ENCODE measurements around the gene SPDYE17.
"Not testable (repeated sequence)": the region's sequence is repeated elsewhere in the genome, so short reads cannot be mapped to it uniquely, and the experiment has no call there.

DNA sequence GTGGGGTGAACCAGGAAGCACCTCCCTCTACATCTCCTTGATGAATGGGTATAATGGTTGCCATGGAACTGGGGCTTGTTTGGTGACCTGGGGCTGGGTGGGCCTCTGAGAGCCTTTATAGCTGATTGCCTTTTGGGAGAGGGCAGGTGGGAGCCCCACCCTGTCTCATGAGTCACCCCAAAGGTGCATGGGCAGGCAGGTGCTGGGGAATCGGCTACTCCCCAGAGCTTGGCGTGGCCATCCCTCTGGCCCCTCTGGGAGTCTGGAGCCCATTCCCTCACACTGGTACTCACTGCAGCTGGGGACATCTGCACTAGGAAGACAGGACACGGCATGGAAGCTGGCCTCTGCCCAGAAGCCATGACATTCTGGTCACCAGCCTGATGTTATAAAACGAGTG, 30.4 kb upstream of the SPDYE17 start, which contains the start of gene SPDYE18:
- TF ChIP-seq, protein P1, sequence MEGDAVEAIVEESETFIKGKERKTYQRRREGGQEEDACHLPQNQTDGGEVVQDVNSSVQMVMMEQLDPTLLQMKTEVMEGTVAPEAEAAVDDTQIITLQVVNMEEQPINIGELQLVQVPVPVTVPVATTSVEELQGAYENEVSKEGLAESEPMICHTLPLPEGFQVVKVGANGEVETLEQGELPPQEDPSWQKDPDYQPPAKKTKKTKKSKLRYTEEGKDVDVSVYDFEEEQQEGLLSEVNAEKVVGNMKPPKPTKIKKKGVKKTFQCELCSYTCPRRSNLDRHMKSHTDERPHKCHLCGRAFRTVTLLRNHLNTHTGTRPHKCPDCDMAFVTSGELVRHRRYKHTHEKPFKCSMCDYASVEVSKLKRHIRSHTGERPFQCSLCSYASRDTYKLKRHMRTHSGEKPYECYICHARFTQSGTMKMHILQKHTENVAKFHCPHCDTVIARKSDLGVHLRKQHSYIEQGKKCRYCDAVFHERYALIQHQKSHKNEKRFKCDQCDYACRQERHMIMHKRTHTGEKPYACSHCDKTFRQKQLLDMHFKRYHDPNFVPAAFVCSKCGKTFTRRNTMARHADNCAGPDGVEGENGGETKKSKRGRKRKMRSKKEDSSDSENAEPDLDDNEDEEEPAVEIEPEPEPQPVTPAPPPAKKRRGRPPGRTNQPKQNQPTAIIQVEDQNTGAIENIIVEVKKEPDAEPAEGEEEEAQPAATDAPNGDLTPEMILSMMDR (IDR thresholded peaks at IDR 0.05), result not testable (repeated sequence)
- not testable (repeated sequence) for TF ChIP-seq EZH2 (IDR thresholded peaks at IDR 0.05; ENCODE audit: borderline replicate concordance, insufficient read depth, low read depth, low read length, poor library complexity, severe bottlenecking)

All from B cell (primary cell).